HepG2 (cell line): Measurements from ENCODE around the gene SMOC1. TPM values are rescaled to one million over a fixed set of nuclear protein-coding genes. Genes with fewer than 3 reads are reported as not detected.

Experiments used
- CBX5 ChIP-seq: sonication (generic); formaldehyde crosslinking; IDR thresholded peaks from 2 replicates; pipeline ENCODE4 v1.4.0; 2020; ENCODE audit warnings: missing genetic modification reagents, borderline replicate concordance
- DZIP1 ChIP-seq: sonication (generic); formaldehyde crosslinking; IDR thresholded peaks from 2 replicates; pipeline ENCODE4 v1.5.0; 2020; ENCODE audit warnings: mild to moderate bottlenecking, missing genetic modification reagents
- FLYWCH1 ChIP-seq: sonication (generic); formaldehyde crosslinking; IDR thresholded peaks from 2 replicates; pipeline ENCODE4 v1.8.1; 2023; ENCODE audit warnings: mild to moderate bottlenecking, missing genetic modification reagents
- GATAD2A ChIP-seq: IDR thresholded peaks from 2 replicates; pipeline ENCODE4 v1.6.1; 2016
- GLI4 ChIP-seq: sonication (generic); formaldehyde crosslinking; IDR thresholded peaks from 2 replicates; pipeline ENCODE4 v1.5.1; 2020; ENCODE audit warnings: missing genetic modification reagents, mild to moderate bottlenecking, moderate library complexity, borderline replicate concordance
- GTF3A ChIP-seq: sonication (generic); formaldehyde crosslinking; conservative IDR thresholded peaks from 2 replicates; pipeline ENCODE4 v1.4.0; 2020; ENCODE audit warnings: mild to moderate bottlenecking, missing genetic modification reagents
- HIC2 ChIP-seq: sonication (generic); formaldehyde crosslinking; IDR thresholded peaks from 2 replicates; pipeline ENCODE4 v1.9.0; 2022; ENCODE audit warnings: low read depth, missing genetic modification reagents
- HNRNPH1 ChIP-seq: fragments of 200-400 bp; formaldehyde crosslinking; optimal IDR thresholded peaks from 2 replicates; pipeline ENCODE3; 2017; ENCODE audit warnings: mild to moderate bottlenecking, low read depth, low read length
- IKZF1 ChIP-seq: fragments of 450-650 bp; IDR thresholded peaks from 2 replicates; pipeline ENCODE4 v1.7.1; 2016
- KDM2A ChIP-seq: sonication (generic); formaldehyde crosslinking; IDR thresholded peaks from 2 replicates; pipeline ENCODE4 v1.4.0; 2020; ENCODE audit warnings: low read depth, missing genetic modification reagents, borderline replicate concordance
- NR1H2 ChIP-seq: sonication (generic); formaldehyde crosslinking; IDR thresholded peaks from 2 replicates; pipeline ENCODE4 v1.8.1; 2022; ENCODE audit warnings: low read depth, missing genetic modification reagents, borderline replicate concordance
- NR2C2 ChIP-seq: sonication (generic); formaldehyde crosslinking; IDR thresholded peaks from 2 replicates; pipeline ENCODE4 v1.4.0; 2020; ENCODE audit warnings: missing genetic modification reagents, mild to moderate bottlenecking, moderate library complexity, borderline replicate concordance
- SIN3A ChIP-seq: IDR thresholded peaks from 2 replicates; pipeline ENCODE4 v1.6.1; 2011; ENCODE audit warnings: low read depth, mild to moderate bottlenecking, control low read depth, low read length, borderline replicate concordance
- SRSF1 ChIP-seq: fragments of 200-400 bp; formaldehyde crosslinking; optimal IDR thresholded peaks from 2 replicates; pipeline ENCODE3; 2017; ENCODE audit warnings: mild to moderate bottlenecking, low read depth, low read length, moderate library complexity
- YY1 ChIP-seq: IDR thresholded peaks from 2 replicates; pipeline ENCODE4 v1.6.1; 2011; ENCODE audit warnings: low read length, low read depth, moderate library complexity, mild to moderate bottlenecking; ENCODE audit not compliant: insufficient read depth, insufficient replicate concordance
- ZBTB2 ChIP-seq: sonication (generic); formaldehyde crosslinking; IDR thresholded peaks from 2 replicates; pipeline ENCODE4 v1.8.0; 2022; ENCODE audit warnings: low read depth, missing genetic modification reagents
- ZBTB3 ChIP-seq: sonication (generic); formaldehyde crosslinking; IDR thresholded peaks from 2 replicates; pipeline ENCODE4 v1.4.0; 2020; ENCODE audit warnings: low read depth, mild to moderate bottlenecking, moderate library complexity, missing genetic modification reagents, borderline replicate concordance
- ZBTB42 ChIP-seq: sonication (generic); formaldehyde crosslinking; IDR thresholded peaks from 2 replicates; pipeline ENCODE4 v1.5.0; 2020; ENCODE audit warnings: mild to moderate bottlenecking, missing genetic modification reagents
- ZBTB7B ChIP-seq: sonication (generic); formaldehyde crosslinking; IDR thresholded peaks from 2 replicates; pipeline ENCODE4 v1.4.0; 2020; ENCODE audit warnings: missing genetic modification reagents
- ZFP36L1 ChIP-seq: sonication (generic); formaldehyde crosslinking; IDR thresholded peaks from 2 replicates; pipeline ENCODE4 v1.8.0; 2022; ENCODE audit warnings: mild to moderate bottlenecking, missing genetic modification reagents, moderate library complexity
- ZMAT5 ChIP-seq: sonication (generic); formaldehyde crosslinking; IDR thresholded peaks from 2 replicates; pipeline ENCODE4 v1.5.0; 2020; ENCODE audit warnings: mild to moderate bottlenecking, low read depth, missing genetic modification reagents, borderline replicate concordance
- ZMYM4 ChIP-seq: sonication (generic); formaldehyde crosslinking; IDR thresholded peaks from 2 replicates; pipeline ENCODE4 v1.8.1; 2023; ENCODE audit warnings: mild to moderate bottlenecking, missing genetic modification reagents
- ZNF20 ChIP-seq: sonication (generic); formaldehyde crosslinking; IDR thresholded peaks from 2 replicates; pipeline ENCODE4 v1.4.0; 2020; ENCODE audit warnings: mild to moderate bottlenecking, moderate library complexity, missing genetic modification reagents
- ZNF274 ChIP-seq: sonication (generic); formaldehyde crosslinking; IDR thresholded peaks from 2 replicates; pipeline ENCODE4 v1.5.1; 2020; ENCODE audit warnings: mild to moderate bottlenecking, missing genetic modification reagents
- ZNF460 ChIP-seq: sonication (generic); formaldehyde crosslinking; IDR thresholded peaks from 2 replicates; pipeline ENCODE4 v1.5.1; 2020; ENCODE audit warnings: missing genetic modification reagents, mild to moderate bottlenecking, borderline replicate concordance
- ZZZ3 ChIP-seq: sonication (generic); formaldehyde crosslinking; IDR thresholded peaks from 2 replicates; pipeline ENCODE4 v1.4.0; 2020; ENCODE audit warnings: missing genetic modification reagents, mild to moderate bottlenecking, borderline replicate concordance
- polyA plus RNA-seq, 8 experiments: library from polyadenylated mRNA; depleted of rRNA in 3 of 8; stranded (reverse) in 7 of 8; unstranded in 1 of 8; fragments of >200 nt; fragmentation: Illumina TruSeq in 4 of 8; extraction: Trizol in 4 of 8; gene quantifications; 2 replicates each; pipeline versions ENCODE4 v1.2.1 to v1.2.3, GENCODE V29; 2011 to 2016; ENCODE audit warnings: low read depth in 4 of 8, missing spikeins in 1 of 8, mixed read lengths in 1 of 8; ENCODE audit not compliant: insufficient read depth in 1 of 8
- total RNA-seq, 5 experiments: library from RNA; depleted of rRNA; stranded (reverse); fragments of >200 nt; fragmentation: Illumina TruSeq; extraction: Trizol; gene quantifications; 2 replicates each; pipeline ENCODE4 v1.2.3, GENCODE V29; 2016; ENCODE audit warnings: low read depth in 1 of 5

SMOC1 gene
- total and polyA plus RNA-seq, 2 of the 13 experiments (the other 11 are each of a cell fraction or from before 2014, with no cell fraction given): 17.8 to 35.6 TPM

GRCh38 chr14:69845787-69846186 is 33.4 kb upstream of the SMOC1 start (continued):
- TF ChIP-seq ZNF460 (no peak), ZBTB7B (no peak), KDM2A (CRISPR knock-in tag) (peak; percentile 53; the same call in 1 of the 2 replicates), ZNF20 (no peak), CBX5 (CRISPR knock-in tag) (no peak), SRSF1 (no peak), SIN3A (no peak), HIC2 (CRISPR knock-in tag) (no peak), YY1 (no peak), GTF3A (no peak), ZFP36L1 (CRISPR knock-in tag) (no peak), ZBTB42 (no peak), ZBTB2 (CRISPR knock-in tag) (no peak), NR2C2 (CRISPR knock-in tag) (no peak; the same call in 1 of the 2 replicates), ZMAT5 (no peak), GATAD2A (peak; percentile 41; the same call in 1 of the 2 replicates), ZMYM4 (CRISPR knock-in tag) (peak; percentile 53), ZNF274 (CRISPR knock-in tag) (peak; percentile 40; the same call in 1 of the 2 replicates), ZBTB3 (CRISPR knock-in tag) (no peak), NR1H2 (CRISPR knock-in tag) (no peak), ZZZ3 (CRISPR knock-in tag) (no peak), FLYWCH1 (no peak), DZIP1 (CRISPR knock-in tag) (no peak), GLI4 (CRISPR knock-in tag) (no peak), IKZF1 (no peak), HNRNPH1 (no peak)
